Endothelial cell of umbilical vein (primary cell): Measurements from ENCODE around the gene SRBD1. TPM values are rescaled to one million over a fixed set of nuclear protein-coding genes. Genes with fewer than 3 reads are reported as not detected.

Experiments used
- BruUV-seq: library from RNA; stranded (reverse); fragments of 400-500 nt; replicated peaks from 2 replicates; lab custom pipeline; 2021; lab: Mats Ljungman, UMichigan
- CTCF ChIA-PET: fragments of 300-600, 350-600 bp; sonication (Branson Sonifier 250); formaldehyde crosslinking; loops from one replicate; lab custom pipeline; 2021; ENCODE audit warnings: antibody characterized with exemption, inconsistent platforms; lab: Charles Lee
- POLR2A ChIA-PET: fragments of 300-600, 350-600 bp; sonication (Branson Sonifier 250); formaldehyde crosslinking; loops from one replicate; lab custom pipeline; 2021; ENCODE audit warnings: antibody characterized with exemption, inconsistent platforms; lab: Charles Lee
- DNase-seq: peaks from one replicate; pipeline ENCODE4 v3.0.0-alpha.2; 2011; ENCODE audit warnings: low read depth, low spot score
- FAIRE-seq: peaks from 2 replicates; lab custom pipeline; 2011; peaks lifted over from hg19 to GRCh38; lab: Jason Lieb, UNC
- H2AFZ ChIP-seq: 2 replicates; pipeline ENCODE4 v1.6.0; 2012; ENCODE audit warnings: low read depth, low read length, control low read depth, inconsistent platforms
- H3K27ac ChIP-seq: 2 replicates; pipeline ENCODE4 v1.5.1; 2011; ENCODE audit warnings: low read depth, mild to moderate bottlenecking, control low read depth, low read length, moderate library complexity; ENCODE audit not compliant: insufficient read depth
- H3K27me3 ChIP-seq, 2 experiments: 2 replicates each; pipeline versions ENCODE4 v1.6.0 to v1.6.1; 2011; ENCODE audit warnings: low read length in 2 of 2, mixed read lengths in 1 of 2; ENCODE audit not compliant: control insufficient read depth in 2 of 2, insufficient read depth in 2 of 2
- H3K36me3 ChIP-seq, 2 experiments: 2 replicates in 1 of 2; 3 replicates in 1 of 2; pipeline ENCODE4 v1.5.1; 2011; ENCODE audit warnings: low read length in 2 of 2, mild to moderate bottlenecking in 1 of 2, moderate library complexity in 1 of 2; ENCODE audit not compliant: control insufficient read depth in 2 of 2, insufficient read depth in 2 of 2; ENCODE audit errors: extremely low read depth in 1 of 2
- H3K4me1 ChIP-seq: 3 replicates; pipeline ENCODE4 v1.5.1; 2011; ENCODE audit warnings: mild to moderate bottlenecking, low read length; ENCODE audit not compliant: control insufficient read depth, insufficient read depth; ENCODE audit errors: extremely low read depth
- H3K4me2 ChIP-seq: 2 replicates; pipeline ENCODE4 v1.6.1; 2011; ENCODE audit warnings: low read length, control low read depth, mixed read lengths; ENCODE audit not compliant: insufficient read depth
- H3K4me3 ChIP-seq, 3 experiments: fragments of 200-600 bp in 1 of 3; sonication (generic), shearing (Covaris generic) in 1 of 3; replicated peaks in 1 of 3; 2 replicates each; pipeline ENCODE4 v1.5.1; 2011 to 2016; ENCODE audit warnings: control low read depth in 3 of 3, low read length in 3 of 3, mild to moderate bottlenecking in 2 of 3, inconsistent platforms in 1 of 3, low read depth in 1 of 3, moderate library complexity in 1 of 3; ENCODE audit not compliant: insufficient read depth in 1 of 3
- H3K79me2 ChIP-seq: 2 replicates; pipeline ENCODE4 v1.6.0; 2012; ENCODE audit warnings: low read length, inconsistent platforms; ENCODE audit not compliant: control insufficient read depth, insufficient read depth
- H3K9ac ChIP-seq: replicated peaks from 2 replicates; pipeline ENCODE3; 2011; ENCODE audit warnings: low read length, control low read depth; ENCODE audit not compliant: insufficient read depth; ENCODE audit errors: extremely low read depth
- H3K9me1 ChIP-seq: replicated peaks from 3 replicates; pipeline ENCODE4 v1.6.0; 2011; ENCODE audit warnings: mild to moderate bottlenecking, low read length; ENCODE audit not compliant: control insufficient read depth, insufficient read depth; ENCODE audit errors: extremely low read depth
- H3K9me3 ChIP-seq: replicated peaks from 2 replicates; pipeline ENCODE4 v1.5.1; 2012; ENCODE audit warnings: low read length, inconsistent platforms; ENCODE audit not compliant: control insufficient read depth, insufficient read depth
- H4K20me1 ChIP-seq: replicated peaks from 2 replicates; pipeline ENCODE3; 2011; ENCODE audit warnings: mild to moderate bottlenecking, low read length; ENCODE audit not compliant: control insufficient read depth, insufficient read depth; ENCODE audit errors: extremely low read depth
- EZH2 ChIP-seq: IDR thresholded peaks from 2 replicates; pipeline ENCODE4 v1.6.1; 2012; ENCODE audit warnings: borderline replicate concordance, low read depth, mild to moderate bottlenecking, moderate library complexity, low read length, inconsistent platforms; ENCODE audit not compliant: severe bottlenecking
- FOS ChIP-seq: IDR thresholded peaks from 2 replicates; pipeline ENCODE4 v1.6.1; 2011; ENCODE audit warnings: mild to moderate bottlenecking, low read length, moderate library complexity, borderline replicate concordance; ENCODE audit not compliant: insufficient read depth
- GATA2 ChIP-seq: IDR thresholded peaks from 2 replicates; pipeline ENCODE4 v1.7.0; 2011; ENCODE audit warnings: low read depth, mild to moderate bottlenecking, moderate library complexity, mixed read lengths, low read length; ENCODE audit not compliant: insufficient read length, insufficient read depth
- JUN ChIP-seq: IDR thresholded peaks from 2 replicates; pipeline ENCODE4 v1.6.1; 2011; ENCODE audit warnings: borderline replicate concordance, low read depth; ENCODE audit not compliant: insufficient read length, insufficient read depth
- MYC ChIP-seq: IDR thresholded peaks from one replicate; pipeline ENCODE4 v1.6.1; 2011; ENCODE audit warnings: mild to moderate bottlenecking, low read depth, low read length
- POLR2A ChIP-seq: IDR thresholded peaks from 2 replicates; pipeline ENCODE4 v1.6.1; 2012; ENCODE audit warnings: low read depth, mild to moderate bottlenecking, control low read depth, low read length
- POLR2AphosphoS5 ChIP-seq: IDR thresholded peaks from 2 replicates; pipeline ENCODE4 v1.6.1; 2012; ENCODE audit warnings: low read depth, mild to moderate bottlenecking, control low read depth, low read length, moderate library complexity; ENCODE audit not compliant: insufficient read depth
- dilution Hi-C: fragments of 300-500 bp; cut with MboI; formaldehyde crosslinking; loops from one replicate; pipeline ENCODE4 v1.15.0; 2019; ENCODE audit warnings: low sequenced_read_pairs; ENCODE audit not compliant: extremely low pct_ligation_motif_present
- intact Hi-C: fragments of 100-400 bp; cut with micrococcal nuclease; formaldehyde crosslinking; loops from one replicate; pipeline ENCODE4 v1.10.0; 2022
- polyA plus RNA-seq, 4 experiments: library from polyadenylated mRNA; depleted of rRNA in 3 of 4; stranded (reverse) in 3 of 4; unstranded in 1 of 4; fragments of >200 nt; gene quantifications; 2 replicates each; pipeline versions ENCODE4 v1.2.1 to v1.2.3, GENCODE V29; 2011 to 2012; ENCODE audit warnings: missing spikeins in 1 of 4
- total RNA-seq: library from RNA; stranded (reverse); gene quantifications from 2 replicates; pipeline ENCODE4 v1.2.3, GENCODE V29; 2021
- TF ChIP-seq, protein P1 (sequence below), 2 donors: IDR thresholded peaks; 1 replicate in 1 of 2; 2 replicates in 1 of 2; pipeline ENCODE4 v1.5.1; 2011; ENCODE audit warnings: low read length in 2 of 2, mild to moderate bottlenecking in 2 of 2, moderate library complexity in 2 of 2, control low read depth in 1 of 2, inconsistent platforms in 1 of 2, low read depth in 1 of 2; ENCODE audit not compliant: insufficient read depth in 1 of 2; ENCODE audit errors: extremely low read depth in 1 of 2
- TF ChIP-seq, protein P2 (sequence below): IDR thresholded peaks from 2 replicates; pipeline ENCODE4 v1.6.1; 2011; ENCODE audit not compliant: insufficient read depth, insufficient read length

The SRBD1 gene
- total and polyA plus RNA-seq, 2 donors (not counting 3 experiments of a cell fraction or from before 2014, with no cell fraction given): 3.7 to 12.5 TPM

DNA sequence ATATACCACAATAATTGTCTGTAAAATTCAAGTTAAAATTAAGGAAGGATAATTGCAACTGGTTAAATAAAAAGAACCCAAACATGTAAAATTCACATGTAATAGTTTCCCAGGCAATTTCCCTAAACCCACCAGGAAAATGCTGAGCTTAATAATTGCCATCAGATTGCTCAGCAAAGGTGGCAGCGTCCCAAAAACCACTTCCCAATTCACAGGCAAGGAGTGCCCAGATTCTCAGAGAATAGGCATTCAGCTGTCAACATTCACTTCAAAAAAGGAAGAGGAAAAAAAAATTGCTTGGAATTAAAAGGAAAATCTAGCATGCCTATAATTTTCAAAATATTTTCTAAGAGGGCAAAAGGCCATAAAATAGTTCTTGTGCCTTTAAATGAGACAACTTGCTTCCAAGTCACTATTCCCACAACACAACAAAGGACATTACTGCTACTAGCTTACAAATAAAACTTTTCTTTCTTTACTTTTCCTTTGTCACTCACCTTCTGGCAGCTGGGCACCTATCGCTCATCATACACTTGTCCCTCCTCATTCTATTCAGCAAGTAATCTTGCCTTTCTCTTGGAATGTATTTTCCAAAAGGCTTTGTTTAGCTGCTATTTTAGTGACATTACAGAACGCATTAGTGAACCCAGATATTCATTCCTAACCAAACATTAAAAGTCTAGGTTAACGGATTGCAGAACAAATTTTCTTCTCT lies 15.2 kb downstream of the SRBD1 start:
- H3K4me2 ChIP-seq: no peak overlapping the region
- intact Hi-C loops: no loop called here
- H3K9ac ChIP-seq: no peak overlapping the region

More for the DNA sequence above, 15.2 kb downstream of the SRBD1 start:
- no peaks in the 10 kb centered on the region for H3K79me2 ChIP-seq
- no peaks in the 10 kb centered on the region for H3K4me1 ChIP-seq
- FAIRE-seq (no peak), DNase-seq (peak; percentile 56)
- H3K27me3 ChIP-seq: no peaks in the 10 kb centered on the region
- no peak for TF ChIP-seq POLR2A
- no peak for TF ChIP-seq MYC
- no peak for TF ChIP-seq EZH2
- TF ChIP-seq POLR2AphosphoS5: no peak
- TF ChIP-seq, protein P1, sequence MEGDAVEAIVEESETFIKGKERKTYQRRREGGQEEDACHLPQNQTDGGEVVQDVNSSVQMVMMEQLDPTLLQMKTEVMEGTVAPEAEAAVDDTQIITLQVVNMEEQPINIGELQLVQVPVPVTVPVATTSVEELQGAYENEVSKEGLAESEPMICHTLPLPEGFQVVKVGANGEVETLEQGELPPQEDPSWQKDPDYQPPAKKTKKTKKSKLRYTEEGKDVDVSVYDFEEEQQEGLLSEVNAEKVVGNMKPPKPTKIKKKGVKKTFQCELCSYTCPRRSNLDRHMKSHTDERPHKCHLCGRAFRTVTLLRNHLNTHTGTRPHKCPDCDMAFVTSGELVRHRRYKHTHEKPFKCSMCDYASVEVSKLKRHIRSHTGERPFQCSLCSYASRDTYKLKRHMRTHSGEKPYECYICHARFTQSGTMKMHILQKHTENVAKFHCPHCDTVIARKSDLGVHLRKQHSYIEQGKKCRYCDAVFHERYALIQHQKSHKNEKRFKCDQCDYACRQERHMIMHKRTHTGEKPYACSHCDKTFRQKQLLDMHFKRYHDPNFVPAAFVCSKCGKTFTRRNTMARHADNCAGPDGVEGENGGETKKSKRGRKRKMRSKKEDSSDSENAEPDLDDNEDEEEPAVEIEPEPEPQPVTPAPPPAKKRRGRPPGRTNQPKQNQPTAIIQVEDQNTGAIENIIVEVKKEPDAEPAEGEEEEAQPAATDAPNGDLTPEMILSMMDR (IDR thresholded peaks at IDR 0.05; ENCODE audit: extremely low read depth in 1 of 2, insufficient read depth in 1 of 2, low read depth in 1 of 2, low read length in 2 of 2): no peak
- TF ChIP-seq, protein P2, sequence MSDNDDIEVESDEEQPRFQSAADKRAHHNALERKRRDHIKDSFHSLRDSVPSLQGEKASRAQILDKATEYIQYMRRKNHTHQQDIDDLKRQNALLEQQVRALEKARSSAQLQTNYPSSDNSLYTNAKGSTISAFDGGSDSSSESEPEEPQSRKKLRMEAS: no peak
- no peak for TF ChIP-seq JUN
- TF ChIP-seq GATA2: no peak
- no peak for TF ChIP-seq FOS
- dilution Hi-C loops: no loop called here
- H2AFZ ChIP-seq: no peak overlapping the region
- no peak overlapping the region for H3K4me3 ChIP-seq
- BruUV-seq: no TSS peak
- no peaks in the 10 kb centered on the region for H3K9me3 ChIP-seq
- H3K27ac ChIP-seq: no peak overlapping the region
- no peaks in the 10 kb centered on the region for H4K20me1 ChIP-seq
- H3K9me1 ChIP-seq: no peaks in the 10 kb centered on the region
- POLR2A ChIA-PET: no interaction called here
- peaks cover 0 to 10% of the 10 kb centered on the region in 2 experiments for H3K36me3 ChIP-seq
- CTCF ChIA-PET: interaction anchor here (0.9 to 3.3 kb wide), 5 partner anchors 11 to 133 kb away, joined by 3 to 22 read pairs (median 3); no protein-coding TSS in a partner anchor
